Measurements from ENCODE around the gene SPPL3.
A peak's percentile ranks its signal among the peaks of the same experiment; 100 is the strongest.

Gene SPPL3

DNA sequence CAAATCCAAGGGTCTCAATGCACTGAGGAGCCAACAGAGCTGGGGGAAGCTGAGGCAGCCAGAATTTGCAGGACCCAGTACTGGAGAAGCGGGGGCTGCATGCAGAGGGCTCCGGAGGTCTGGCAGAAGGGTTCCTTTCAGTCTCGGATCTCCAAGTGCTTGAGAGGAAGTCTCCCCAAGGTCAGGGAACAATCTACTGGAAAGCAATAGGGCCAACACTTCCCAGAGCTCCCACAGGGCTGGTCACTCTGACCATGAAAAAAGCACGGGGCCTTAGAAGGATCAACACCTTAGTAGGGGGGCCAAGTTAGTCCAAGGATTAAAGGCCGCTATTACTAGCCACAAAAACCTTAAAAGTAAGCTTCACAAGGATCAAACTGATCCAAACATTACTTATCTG is 31.7 kb downstream of the SPPL3 start:
- DNase-seq = no peak

DNA sequence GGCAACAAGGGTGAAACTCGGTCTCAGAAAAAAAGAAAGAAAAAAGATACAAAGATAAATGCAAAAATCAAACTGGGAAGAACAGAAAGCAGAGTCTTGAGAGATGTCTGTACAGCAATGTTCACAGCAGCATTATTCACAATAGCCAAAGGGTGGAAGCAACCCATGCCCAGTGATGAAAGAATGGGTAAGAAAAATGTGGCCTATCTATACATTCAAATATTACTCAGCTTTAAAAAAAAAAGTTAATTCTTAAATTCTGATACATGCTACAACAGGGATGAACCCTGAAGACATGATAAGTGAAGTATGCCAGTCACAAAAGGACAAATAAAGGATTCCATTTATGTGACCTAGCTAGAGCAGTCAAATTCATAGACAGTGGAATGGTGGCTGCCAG is 33.7 kb downstream of the SPPL3 start:
- no peak for DNase-seq

DNA sequence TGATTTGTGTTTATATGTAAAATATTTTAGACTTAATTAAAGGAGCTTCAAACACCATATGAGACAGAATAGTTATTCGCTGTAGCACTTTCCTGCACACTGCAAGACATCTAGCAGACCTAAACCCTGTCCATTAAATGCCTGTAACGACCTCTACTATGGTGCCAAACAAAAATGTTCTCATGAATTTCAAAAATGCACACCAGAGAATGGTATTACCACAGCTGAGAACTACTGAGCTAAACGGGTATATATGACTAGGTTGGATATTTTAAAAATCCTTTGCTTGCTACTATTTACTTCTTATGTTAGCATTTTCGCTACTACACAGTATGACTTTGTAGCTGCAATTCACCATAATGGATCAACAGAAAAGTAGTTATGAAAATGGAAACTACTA is 34.8 kb downstream of the SPPL3 start:
- DNase-seq = no peak

DNA sequence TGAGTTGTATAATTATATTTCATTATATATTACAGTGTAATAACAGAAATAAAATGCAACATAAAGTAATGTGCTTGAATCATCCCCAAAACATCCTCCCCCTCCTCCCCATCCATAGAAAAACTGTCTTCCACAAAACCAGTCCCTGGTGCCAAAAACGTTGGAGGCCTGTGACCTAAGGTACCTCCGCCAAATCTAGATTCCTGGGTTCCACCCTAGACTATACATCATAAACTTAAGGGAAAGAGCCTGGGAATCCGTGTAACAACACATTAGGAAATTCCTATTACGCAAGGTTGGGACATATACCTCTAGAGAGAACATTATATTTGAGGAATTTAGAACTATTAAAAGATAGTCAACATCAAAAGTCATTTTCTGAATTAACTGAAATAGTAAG is 38.0 kb downstream of the SPPL3 start:
- DNase-seq = no peak

DNA sequence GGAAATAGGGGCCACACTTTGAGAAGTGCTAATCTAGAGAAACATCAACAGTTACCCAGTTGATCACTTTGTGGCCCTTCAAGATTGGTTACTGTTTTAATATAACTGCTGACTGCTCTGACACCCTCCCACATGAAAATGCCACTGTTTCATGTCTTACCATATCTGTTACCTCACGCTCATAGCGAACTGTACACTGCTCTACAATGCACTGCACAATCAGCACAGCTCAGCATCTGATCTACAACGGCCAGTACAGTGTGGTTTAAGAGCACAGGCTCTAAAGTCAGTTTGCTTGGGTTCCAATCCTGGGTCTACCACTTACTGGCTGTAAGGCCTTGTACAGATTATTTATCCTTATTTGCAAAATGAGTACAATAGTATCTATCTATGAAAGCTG is 39.1 kb downstream of the SPPL3 start:
- DNase-seq = no peak

DNA sequence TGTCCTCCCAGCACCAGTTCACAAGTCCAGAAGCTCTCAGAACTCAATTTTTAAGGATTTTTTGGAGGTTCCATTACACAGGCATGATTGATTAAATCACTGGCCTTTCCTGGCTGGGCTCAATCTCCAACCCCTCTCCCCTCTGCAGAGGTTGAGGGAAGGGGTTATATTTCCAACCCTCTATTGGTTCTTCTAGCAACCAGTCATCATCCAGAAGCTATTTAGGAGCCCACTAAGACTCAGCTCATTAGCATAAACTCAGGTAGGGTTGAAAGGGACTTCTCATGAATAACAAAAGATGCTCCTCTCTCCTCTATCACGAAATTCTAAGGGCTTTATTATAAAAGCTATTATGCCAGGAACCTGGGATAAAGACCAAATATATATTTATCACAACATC is 41.5 kb downstream of the SPPL3 start:
- no peak for DNase-seq

DNA sequence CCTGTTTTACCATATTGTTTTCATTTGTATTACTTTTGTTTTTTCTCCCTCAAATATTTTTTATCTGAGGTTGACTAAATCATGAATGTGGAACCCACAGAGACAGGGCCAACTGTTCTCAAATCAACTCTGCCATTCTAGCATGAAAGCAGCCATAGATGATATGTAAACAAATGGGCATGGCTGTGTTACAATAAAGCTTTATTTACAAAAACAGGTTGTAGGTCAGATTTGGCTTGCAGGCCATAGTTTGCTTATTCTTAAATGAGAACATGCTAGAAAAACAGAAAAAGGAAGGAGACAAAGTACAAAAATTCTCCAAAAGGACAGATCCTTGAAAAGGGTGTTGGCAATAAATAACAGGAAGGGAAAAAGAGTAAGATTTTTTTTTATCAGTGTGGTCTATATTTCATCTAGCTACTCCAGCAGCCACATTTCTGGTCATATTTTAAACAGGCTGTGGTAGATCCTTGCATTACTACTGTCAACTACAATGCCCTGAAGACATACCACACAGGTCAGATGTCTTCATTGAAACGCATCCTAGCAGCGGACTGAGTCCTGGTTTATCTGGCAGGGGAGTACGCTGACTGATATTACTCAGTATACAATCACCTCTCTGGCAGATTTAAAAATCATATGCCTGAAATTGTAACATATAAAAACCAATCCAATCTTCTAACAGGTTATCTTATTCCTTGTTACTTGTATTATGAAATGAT is 42.9 kb downstream of the SPPL3 start:
- DNase-seq = no peak

DNA sequence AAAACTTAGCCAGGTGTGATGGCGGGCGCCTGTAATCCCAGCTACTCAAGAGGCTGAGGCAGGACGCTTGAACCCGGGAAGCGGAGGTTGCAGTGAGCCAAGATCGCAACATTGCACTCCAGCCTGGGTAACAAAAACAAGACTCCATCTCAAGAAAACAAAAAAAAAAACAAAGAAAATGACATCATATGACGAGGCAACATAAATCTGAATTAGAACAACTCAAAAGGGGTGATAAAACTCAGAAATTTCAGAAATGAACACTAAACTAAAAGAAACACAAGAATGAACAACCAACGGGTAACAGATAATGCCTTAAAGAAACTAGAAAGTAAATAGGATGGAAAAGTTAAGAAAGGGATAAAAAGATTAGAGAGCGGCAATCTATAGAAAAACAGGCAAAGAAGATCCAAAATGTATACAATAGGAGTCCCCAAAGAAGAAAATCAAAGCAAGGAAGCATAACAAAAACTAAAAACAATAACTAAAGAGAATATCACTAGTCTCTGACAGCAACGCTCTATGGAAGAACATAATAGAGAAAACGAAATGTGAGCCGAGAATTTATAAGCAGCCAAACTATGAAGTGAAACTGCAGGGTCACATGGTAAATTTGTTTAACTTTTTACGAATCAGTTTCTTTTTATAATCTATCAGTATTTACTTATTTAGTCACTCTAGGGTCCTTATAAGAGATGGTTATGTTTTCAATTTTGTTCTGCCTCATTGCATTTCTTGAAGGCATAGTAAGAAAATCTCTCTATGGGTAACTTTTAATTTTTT is 45.7 kb downstream of the SPPL3 start:
- no peak for DNase-seq

DNA sequence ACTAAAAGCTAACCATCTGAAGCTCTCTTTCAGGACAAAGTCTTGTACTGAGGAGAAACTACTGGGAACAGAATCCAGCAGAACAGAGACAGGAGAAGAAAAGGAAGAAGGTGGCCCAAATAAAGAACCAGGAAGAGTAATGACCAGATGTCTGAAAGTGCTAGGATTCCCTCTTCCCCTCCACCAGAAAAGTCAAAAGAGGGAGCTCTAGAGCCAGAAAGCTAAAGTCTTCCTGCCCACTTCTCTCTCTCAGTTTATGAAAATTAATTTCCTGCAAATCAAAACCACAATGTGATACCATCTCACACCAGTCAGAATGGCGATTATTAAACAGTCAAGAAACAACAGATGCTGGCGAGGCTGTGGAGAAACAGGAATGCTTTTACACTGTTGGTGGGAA is 47.2 kb downstream of the SPPL3 start:
- no peak for DNase-seq

DNA sequence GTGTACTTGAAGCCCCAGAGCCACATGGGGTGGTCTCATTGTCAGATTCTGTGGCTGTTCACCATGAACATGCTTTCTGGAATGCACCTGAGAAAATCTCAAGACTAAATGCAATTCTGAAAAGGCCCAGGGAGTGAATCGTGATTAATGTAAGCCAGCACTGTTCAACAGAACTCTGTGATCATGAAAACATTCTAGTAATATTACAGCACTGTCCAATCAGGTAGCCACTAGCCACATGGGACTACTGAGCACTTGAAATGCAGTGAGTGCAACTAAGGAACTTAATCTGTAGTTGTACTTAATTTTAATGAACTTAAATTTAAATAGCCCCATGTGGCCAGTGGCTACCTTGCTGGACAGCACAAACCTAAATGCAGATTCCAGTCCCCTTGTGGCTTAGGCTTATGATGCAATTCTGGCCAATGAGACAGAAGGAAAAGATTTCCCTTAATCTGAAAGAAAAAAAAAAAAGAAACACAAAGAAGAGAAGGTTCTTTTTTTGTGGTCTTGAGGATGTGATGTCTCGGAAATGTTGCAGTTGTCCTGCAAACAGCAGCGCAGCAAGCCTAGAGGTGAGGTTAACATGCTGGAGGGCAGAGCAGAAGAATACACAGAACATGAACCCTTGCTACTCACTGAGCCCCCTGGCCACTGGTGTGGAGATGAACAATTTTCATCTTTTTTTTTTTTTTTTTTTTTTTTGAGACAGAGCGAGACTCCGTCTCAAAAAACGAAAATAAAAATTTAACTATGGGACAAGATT is 48.2 kb downstream of the SPPL3 start:
- DNase-seq = peak; percentile 9

DNA sequence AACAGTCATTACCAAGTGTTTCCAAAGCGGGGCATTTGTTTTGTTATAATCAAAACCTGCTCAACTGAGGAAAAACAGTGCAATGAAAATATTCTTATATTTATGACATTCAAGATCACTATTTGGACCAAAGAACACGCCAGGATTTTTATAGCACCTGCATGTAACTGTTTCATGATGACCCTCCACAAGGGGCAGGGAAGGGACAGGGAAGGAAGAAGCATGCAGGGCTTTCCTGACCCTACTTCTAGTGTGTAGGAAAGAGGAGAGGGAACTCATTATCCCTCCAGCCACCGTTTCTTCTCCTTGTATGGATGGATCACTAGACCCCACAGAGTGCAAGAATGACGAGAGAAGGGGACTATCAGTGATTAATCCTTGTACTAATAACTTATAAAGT is 49.4 kb downstream of the SPPL3 start:
- DNase-seq = no peak

DNA sequence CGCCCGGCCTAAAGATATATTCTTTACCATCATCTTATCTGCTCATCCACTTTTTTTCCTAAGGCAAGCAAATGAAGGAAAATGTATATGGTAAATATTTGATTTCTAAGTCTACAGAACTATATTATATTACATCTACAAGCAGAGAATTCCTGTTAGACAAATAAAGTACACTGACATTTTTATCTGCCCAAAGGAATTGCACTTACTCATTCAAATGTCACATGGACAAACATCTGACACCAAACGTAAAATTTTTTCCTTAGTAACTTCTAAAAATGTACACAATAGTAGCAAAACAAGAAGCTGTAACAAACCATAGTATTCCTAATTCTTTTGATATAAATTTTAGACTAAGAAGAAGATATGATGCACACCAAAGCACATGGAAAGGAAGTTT is 51.0 kb downstream of the SPPL3 start:
- no peak for DNase-seq

DNA sequence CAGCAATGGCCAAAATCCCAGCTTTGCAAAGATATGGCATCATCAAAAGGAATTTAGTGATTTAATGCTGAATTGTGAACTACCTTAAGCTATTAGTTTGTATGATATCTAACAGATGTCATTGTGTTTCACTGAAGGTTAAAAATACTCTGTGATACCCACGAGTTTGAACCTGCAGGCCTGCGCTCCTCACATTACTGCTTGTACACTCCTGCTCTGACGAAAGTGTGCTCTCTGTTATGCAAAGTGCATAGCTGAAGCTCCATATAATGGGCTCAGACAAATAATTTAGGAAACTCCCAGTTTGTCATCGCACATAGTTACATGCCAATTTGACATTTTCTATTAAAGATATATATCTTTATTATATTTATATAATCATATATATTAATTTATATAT is 52.2 kb downstream of the SPPL3 start:
- no peak for DNase-seq

DNA sequence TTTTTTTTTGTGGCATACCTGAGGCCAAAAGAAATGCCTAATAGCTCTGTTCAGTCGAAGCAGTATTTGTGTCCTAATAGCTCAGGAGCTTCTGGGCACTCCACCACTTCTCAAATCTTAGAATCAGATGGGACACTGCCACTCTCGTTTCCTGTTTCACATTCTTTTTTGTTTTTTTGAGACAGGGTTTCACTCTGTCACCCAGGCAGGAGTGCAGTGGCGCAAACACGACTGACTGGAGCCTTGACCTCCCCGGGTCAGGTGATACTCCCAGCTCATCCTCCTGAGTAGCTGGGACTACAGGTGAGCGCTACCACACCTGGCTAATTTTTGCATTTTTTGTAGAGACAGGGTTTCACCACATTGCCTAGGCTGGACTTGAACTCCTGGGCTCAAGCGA is 52.7 kb downstream of the SPPL3 start:
- no peak for DNase-seq

DNA sequence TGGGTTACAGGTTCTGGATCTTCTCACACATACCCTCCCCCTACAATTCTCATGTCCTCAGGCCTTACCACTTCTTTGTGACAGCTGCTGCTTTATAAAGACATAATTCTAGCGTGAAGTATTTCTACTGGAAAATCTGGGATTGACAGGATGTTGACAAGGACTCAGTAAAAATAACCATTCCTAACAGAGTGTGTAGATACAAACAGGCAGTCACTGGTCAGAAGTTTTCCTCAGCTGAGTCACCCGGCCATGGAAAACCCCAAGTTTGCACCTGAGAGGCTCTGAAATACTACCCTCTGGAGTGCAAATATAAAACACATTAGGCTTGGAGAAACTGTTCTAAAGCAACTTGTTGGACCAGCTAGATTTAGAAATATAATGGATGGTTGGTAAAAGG is 54.4 kb downstream of the SPPL3 start:
- no peak for DNase-seq

DNA sequence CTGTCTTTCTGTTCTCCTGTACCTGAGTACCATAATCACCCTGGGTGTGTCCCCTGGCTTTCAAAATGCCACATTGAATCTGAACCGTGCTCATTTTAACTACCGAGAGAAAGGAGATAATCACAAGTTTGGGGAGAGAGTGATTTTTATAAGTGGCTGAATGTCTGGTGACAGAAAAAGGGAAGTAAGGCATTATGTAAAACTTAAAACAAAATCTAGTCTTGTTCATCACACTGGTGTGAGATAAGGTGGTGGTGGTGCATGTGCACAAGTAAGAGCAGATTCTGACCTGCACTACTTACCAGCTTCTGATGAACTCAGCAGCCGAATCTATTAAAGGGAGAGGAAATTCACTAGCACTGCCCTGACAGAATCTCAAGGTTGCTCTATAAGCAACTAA is 56.3 kb downstream of the SPPL3 start:
- no peak for DNase-seq

DNA sequence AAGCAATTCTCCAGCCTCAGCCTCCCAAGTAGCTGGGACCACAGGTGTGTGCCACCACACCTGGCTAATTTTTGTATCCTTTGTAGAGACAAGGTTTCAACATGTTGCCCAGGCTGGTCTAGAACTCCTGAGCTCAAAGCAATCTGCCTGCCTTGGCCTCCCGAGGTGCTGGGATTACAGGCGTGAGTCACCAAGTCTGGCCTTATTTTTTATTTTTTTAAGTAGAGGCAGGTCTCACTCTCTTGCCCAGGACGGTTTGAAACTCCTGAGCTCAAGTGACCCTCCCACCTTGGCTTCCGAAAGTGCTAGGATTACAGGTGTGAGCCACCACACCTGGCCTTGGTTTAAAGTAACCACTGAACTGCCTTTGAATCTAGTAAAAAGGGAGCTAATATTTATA is 56.8 kb downstream of the SPPL3 start:
- no peak for DNase-seq

DNA sequence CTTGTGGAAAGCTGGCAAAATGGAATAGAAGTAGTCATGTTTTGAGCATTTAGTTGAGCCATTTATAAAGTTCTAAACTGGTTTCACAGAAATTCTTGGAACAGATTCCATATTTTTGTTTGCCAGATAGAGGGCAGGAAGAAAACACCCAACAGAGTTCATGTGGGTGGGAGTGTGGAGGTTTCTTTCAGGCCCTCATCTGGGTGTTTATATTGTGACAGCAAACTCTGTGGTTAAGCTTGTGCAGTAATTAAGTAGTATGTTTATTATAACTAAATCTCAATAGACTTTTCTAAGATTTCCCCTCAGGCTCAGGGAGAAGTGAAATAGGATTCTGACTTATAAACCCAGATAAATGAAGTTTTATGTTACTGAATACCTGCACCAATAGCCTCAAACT is 57.4 kb downstream of the SPPL3 start:
- DNase-seq = no peak

DNA sequence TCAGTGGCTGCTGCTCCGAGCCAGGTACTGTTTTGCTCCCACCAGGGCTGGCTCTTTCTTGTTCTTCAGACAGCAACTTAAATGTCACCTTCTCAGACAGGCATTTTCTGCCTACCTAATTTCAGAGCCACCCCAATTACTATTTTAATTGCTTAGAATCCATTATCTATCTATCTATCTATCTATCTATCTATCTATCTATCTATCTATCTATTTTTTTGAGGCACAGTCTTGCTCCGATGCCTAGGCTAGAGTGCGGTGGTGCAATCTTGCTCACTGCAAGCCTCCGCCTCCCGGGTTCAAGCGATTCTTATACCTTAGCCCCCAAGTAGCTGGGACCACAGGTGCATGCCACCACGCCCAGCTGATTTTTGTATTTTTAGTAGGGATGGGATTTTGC is 58.5 kb downstream of the SPPL3 start:
- no peak for DNase-seq

DNA sequence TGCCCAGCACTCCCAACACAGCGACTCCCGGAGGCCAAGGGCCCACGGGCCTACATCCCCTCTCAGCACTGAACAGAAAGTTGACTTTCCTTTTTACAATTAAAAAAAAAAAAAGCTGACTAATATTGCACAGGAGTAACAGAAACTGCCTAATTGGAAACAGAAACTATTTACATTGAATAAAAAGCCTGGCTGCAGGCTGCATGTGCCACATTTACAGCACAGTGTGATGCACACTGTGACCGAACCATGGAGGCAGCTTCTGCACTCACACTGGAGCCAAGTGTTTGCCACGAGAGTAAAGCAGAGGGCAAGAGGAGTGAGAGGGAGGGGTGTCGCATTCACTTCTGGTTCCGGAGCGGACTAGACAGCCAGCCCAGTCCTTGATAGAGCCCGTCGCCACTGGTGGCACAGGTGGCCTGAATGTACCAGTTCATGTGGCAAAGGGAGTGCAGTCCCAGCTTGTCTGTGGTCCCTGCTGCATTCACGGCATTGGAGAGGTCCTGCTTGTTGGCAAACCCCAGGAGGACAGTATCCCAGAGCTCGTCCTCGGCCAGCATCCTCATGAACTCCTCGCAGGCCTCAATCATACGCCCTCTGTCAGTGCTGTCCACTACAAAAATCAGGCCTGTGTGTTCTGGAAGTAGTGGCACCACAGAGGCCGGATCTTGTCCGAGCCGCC is 59.2 kb downstream of the SPPL3 start:
- DNase-seq = no peak

DNA sequence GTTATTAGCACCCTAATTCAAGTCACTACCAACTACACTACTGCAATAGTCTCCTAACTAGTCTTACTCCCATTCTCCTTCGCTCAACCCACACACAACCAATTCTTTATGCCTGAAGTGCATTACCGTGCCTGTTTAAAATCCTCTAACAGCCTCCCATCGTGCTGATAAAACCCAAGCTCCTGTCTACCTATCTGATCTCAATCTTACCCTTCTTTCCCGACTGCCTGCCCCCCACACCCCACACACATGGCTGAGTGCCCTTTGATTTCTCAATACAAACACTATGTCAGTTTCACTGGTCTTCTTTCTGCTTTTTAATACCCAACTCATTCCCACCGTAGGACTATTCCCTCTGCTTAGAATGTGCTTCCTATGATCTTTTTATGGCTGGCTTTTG is 59.9 kb downstream of the SPPL3 start:
- DNase-seq = no peak

DNA sequence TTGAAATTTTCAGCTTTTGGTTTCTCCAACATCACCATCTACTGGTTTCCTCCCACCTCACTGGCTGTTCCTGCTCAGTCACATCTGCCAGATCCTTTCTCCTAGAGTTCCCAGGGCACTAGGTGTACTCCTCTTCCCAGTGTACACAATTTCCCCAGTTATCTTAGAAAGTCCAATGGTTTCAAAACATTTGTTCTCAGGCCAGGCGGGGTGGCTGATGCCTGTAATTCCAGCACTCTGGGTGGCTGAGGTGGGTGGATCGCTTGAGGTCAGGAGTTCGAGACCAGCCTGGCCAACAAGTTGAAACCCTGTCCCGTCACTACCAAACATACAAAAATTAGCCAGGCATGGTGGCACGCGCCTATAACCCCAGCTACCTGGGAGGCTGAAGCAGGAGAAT is 60.7 kb downstream of the SPPL3 start:
- no peak for DNase-seq

DNA sequence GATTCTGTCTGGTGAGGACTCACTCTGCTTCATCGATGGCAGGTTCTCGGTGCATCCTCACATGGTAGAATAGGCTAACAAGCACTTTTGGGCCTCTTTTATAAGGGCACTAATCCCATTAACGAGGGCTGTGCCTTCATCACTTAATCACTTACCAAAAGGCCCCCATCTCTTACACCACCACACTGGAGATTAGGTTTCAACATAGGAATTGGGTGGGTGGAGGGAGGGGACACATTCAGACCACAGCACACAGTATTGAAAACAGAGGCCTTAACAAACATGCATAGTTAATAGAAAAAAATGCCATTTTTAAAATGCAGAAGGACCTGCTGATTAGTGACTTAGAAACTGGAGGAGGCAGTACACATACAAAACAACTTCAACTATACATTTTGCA is 61.6 kb downstream of the SPPL3 start:
- DNase-seq = no peak

DNA sequence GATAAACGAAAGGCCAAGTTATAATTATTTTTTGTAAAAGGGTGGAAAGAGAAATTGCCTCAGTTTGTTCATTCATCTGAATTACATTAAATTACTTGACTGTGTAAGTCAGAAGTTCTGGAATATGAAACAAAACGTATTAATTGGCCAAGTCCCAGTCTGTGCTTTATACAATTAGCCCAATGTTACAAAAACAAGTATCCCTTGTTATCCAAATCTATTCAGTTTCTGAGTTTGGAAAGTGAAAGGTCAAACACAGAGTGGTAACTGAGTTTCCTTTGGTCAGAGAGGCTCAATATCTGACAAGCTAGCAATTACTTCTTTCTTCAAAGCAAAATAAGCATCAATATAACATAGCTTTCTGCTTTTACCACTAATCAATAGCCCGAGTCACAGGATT is 62.6 kb downstream of the SPPL3 start:
- no peak for DNase-seq
